Activated CD4-positive, alpha-beta T cell treated with anti-CD3 and anti-CD28 coated beads, Interleukin-2, amount 50 U/mL, for 48 hours (primary cell): Measurements from ENCODE around the gene SYTL3.
"Not testable (repeated sequence)": the region's sequence is repeated elsewhere in the genome, so short reads cannot be mapped to it uniquely, and the experiment has no call there.

ENCODE experiments used
- DNase-seq, 2 experiments: peaks; one replicate each; pipeline ENCODE4 v3.0.0-alpha.2; 2020

Gene SYTL3

GRCh38 chr6:158780246-158780884 is 130.5 kb downstream of the SYTL3 start:
- DNase-seq = no peak

GRCh38 chr6:158780988-158781691 is 131.3 kb downstream of the SYTL3 start:
- DNase-seq = no peak

DNA sequence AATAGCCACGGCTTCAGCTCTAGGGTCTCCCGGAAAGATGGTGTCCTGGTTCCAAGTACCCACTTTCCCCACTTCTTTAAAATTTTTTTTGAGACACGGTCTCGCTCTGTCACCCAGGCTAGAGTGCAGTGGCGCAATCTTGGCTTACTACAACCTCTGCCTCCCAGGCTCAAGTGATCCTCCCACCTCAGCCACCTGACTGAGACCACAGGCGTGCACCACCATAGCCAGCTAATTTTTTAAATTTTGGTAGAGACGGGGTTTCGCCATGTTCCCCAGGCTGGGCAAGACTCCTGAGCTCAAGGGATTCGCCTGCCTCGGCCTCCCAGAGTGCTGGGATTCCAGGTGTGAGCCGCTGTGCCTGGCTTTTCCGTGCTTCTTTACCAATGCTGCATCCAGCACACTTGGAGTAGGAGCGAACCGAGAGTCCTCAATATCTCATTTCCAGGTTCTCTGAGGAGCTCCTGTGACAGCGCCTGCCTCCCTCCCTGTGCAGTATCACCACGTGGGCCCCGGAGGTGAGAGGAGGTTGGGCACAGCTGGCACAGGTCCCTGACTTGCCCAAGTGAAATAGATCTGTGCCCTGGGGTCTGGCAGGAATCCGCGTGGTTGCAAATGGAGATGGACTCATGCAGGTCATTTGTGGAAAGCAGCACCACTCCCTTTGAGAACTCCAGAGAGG is 132.0 kb downstream of the SYTL3 start:
- DNase-seq = no peak

DNA sequence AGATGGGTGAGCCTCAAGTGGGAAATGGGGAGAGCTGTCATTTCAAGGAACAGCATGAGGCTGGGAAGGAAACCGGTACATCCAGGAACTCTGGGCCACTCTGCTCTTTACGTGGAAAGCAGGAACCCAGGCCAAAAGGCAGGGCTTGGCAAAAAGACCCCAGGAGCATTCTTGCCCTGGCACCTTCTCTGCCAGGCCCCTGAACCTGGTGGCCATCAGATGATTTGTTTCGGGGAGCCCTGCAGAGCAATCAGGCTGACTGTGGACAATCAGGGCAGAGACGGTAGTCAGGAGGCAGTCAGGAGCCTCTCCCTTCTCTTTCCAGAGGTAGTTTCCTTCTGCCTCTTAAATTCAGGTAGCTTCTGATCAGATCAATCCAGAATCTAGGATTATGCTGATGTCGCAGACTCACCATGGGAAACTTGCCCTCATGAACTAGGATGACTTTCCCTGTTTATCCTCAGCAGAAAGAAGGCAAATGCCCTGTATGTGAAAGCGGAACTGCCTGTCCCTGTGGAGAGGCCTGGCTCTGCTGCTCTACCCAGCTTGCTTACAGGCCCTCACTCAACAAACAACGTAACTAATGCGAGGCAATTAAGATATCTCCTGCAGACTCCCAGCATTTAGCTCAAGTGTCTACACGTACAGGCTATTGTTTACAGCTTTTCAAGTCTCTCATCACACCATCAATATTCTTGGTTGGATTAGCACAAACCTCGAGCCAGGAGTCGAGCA is 132.7 kb downstream of the SYTL3 start:
- no peak for DNase-seq

DNA sequence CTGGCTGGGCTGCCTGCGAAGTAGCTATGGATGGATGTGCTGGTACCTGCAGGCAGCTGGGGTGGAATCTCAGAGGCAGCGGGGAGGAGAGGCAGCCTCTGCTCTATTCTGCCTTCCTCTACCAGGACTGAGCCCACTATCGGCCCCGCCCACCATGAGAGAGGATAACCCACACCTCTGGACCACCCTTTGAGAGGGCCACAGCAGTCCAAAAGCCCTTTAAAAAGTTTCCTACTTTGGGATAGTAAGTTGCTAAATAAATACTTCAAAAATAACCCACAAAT is 133.3 kb downstream of the SYTL3 start:
- DNase-seq = no peak

- DNase-seq = no peak
Measured at GRCh38 chr6:158783851-158784250, 134.0 kb downstream of the SYTL3 start.

GRCh38 chr6:158784505-158784904 is 134.7 kb downstream of the SYTL3 start:
- no peak for DNase-seq

- DNase-seq = no peak
Measured at GRCh38 chr6:158785036-158785435, 135.2 kb downstream of the SYTL3 start.

GRCh38 chr6:158786645-158787304 is 136.9 kb downstream of the SYTL3 start:
- no peak for DNase-seq

- no peak for DNase-seq
Measured at GRCh38 chr6:158787395-158787794, 137.5 kb downstream of the SYTL3 start.

- DNase-seq = no peak
Measured at GRCh38 chr6:158789115-158789917, 139.5 kb downstream of the SYTL3 start.

DNA sequence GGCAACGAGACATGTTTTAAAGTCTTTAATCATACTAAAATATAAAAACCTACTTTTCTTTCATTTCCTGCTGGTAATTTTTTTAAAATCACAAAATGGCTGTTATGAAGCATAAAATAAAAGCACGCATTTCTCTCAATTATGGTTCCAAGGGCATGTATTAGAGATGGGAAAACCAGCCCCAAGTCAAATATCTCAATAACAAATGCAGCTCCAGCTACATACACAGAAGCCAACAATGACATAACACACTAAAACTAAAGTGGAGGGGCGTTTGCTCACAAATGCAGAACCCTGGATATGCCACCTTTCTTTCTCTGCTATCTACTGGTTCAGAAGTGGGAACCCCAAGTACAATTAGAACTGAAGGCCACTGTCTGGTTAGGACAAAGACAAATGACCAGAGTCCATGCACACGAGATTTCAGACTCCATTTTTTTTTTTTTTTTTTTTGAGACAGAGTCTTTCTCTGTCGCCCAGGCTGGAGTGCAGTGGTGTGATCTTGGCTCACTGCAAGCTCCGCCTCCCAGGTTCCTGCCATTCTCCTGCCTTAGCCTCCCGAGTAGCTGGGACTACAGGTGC is 141.5 kb downstream of the SYTL3 start:
- DNase-seq = no peak

GRCh38 chr6:158792505-158792904 is 142.7 kb downstream of the SYTL3 start:
- not testable (repeated sequence) for DNase-seq

DNA sequence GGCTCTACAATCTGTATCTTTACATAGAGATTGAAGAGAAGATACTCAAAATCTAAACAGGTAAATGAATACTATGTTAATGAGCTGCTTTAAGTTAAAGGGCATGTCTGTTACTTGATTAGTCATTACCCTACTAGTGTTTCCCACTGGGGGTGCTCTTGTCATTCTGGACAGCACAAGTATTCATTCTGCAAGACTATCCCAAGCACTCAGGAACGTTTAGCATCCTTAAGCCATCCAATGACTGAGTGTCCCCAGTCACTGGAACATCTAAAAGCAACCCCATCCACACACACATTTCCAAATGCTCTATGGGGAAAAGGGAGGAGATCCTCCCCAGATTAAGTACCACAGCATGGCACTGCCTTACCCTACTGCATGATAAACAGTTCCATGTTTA is 143.6 kb downstream of the SYTL3 start:
- no peak for DNase-seq

GRCh38 chr6:158795516-158795915 is 145.7 kb downstream of the SYTL3 start:
- DNase-seq = no peak

GRCh38 chr6:158796353-158796752 is 146.5 kb downstream of the SYTL3 start:
- no peak for DNase-seq

DNA sequence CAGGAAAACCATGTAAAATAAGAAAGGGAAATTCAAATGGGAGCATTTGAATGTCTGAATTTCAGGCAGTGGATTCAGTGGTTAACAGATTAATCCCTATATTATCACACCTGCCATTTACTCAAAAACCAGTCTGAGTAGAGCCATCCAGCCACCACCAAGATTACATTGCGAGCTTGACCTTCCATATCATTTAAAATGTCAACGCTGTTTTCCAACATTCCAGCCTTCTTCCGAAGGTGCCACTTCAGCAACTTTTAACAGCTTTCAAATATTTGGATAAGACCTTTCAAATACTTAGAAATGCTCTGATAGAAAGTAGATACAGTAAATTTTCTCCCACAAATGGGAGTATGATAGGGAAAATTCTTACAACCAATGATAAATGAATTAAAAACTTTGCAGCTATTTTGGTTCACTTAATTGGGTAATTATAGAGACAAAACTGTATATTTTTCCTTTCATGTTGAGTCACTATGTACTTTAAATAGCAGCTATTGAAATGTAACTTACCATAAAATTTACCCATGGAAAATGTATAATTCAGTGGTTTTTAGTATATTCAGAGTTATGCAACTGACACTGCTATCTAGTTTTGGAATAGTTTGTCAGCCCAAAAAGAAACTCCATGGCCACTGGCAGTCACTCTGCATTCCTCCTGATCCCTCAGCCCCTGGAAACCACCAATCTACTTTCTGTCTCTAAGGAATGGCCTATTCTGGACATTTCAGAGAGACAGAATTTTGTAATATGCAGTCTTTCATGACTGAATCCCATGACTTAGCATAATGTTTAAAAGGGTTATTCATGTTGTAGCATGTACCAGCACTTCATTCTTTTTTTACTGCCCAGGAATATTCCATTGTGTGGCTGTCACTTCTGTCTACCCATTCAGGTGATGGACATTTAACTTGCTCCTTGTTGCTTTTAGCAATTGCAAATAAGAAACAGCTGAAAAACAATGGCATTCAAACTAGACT is 147.8 kb downstream of the SYTL3 start:
- no peak for DNase-seq

DNA sequence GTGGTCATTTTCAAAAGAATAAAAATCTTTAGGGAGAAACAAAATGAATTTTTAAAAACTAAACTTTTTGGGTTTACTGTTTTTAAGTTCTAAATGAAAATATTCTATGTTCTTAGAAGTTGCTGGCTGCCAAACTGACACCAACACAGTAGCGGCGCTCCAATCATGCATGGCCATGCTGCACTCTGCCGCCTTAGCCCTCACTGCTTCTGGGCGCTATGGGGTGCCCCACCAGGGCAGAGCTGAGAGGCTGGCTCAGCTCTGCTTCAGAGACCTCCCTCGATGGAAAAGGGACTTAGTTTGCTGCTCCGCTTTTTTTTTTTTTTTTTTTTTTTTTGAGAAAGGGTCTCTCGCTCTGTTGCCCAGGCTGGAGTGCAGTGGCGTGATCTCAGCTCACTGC is 148.5 kb downstream of the SYTL3 start:
- no peak for DNase-seq

GRCh38 chr6:158799051-158799792 is 149.4 kb downstream of the SYTL3 start:
- DNase-seq = no peak
